Ovary (tissue), 3 donors: ENCODE measurements around the gene POGLUT2.

Experiments
- EP300 ChIP-seq: sonication (generic); formaldehyde crosslinking; IDR thresholded peaks from one replicate; pipeline ENCODE4 v1.6.1; 2017; ENCODE audit warnings: antibody characterized with exemption
- TF ChIP-seq, protein P1 (sequence below), 3 donors: fragments of 450-650 bp in 2 of 3; fragments of 200-600 bp in 1 of 3; IDR thresholded peaks; one replicate each; pipeline versions ENCODE4 v1.5.1 to v1.8.0; 2016 to 2022; ENCODE audit warnings: antibody characterized with exemption in 3 of 3, mild to moderate bottlenecking in 1 of 3
- donor health status: DM: no; HTN: no; CAD: no.

DNA sequence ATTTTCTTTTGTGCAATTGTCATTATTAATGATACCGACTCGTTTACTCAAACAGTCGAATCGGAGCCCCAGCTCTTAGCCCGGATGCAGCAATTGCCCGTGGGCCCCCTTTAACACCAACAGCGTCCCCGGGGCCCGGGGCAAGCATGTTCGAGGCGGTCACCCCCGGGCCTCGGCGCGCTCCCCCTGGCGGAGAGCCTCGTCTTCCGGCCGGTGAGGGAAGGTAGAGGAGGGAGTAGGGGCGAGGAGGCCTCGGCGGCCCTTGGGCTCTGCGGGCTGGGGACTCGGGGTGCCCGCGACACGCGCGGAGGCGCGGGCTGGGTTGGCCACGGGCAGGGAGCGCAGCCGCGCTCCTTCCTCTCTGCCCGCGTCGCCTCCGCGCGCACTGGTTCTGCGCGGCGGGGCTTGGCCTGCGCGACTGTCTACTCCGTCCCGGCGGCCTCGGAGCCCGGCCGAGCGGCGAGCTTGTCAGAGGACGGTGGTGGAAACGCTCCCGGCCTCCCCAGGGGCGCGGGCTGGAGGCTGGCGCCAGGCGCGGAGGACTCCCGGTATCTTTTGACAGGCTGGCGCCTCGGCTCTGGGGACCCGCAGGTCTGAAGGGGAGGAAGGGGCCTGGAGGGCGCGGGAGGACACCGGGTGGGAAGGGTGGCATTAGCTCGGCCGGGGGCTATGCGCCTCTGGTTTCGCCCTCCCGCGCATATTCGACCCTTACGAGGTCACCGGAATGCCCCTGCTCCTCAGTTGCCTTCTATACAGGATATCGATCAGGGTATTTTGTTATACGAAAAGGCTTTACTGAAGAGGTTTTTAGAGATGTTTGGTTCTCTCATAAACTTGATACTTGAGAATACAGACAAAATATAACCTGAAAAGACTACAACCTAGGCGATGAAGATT, 1.6 kb upstream of the POGLUT2 start:
- TF ChIP-seq, protein P1, sequence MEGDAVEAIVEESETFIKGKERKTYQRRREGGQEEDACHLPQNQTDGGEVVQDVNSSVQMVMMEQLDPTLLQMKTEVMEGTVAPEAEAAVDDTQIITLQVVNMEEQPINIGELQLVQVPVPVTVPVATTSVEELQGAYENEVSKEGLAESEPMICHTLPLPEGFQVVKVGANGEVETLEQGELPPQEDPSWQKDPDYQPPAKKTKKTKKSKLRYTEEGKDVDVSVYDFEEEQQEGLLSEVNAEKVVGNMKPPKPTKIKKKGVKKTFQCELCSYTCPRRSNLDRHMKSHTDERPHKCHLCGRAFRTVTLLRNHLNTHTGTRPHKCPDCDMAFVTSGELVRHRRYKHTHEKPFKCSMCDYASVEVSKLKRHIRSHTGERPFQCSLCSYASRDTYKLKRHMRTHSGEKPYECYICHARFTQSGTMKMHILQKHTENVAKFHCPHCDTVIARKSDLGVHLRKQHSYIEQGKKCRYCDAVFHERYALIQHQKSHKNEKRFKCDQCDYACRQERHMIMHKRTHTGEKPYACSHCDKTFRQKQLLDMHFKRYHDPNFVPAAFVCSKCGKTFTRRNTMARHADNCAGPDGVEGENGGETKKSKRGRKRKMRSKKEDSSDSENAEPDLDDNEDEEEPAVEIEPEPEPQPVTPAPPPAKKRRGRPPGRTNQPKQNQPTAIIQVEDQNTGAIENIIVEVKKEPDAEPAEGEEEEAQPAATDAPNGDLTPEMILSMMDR (IDR thresholded peaks at IDR 0.05) = peak; percentile 62 to 78 (median 65)
- no peak for TF ChIP-seq EP300
